Measurements from ENCODE around the gene MYCL.
A peak's percentile ranks its signal among the peaks of the same experiment; 100 is the strongest.
"Not testable (repeated sequence)": the region's sequence is repeated elsewhere in the genome, so short reads cannot be mapped to it uniquely, and the experiment has no call there.

The MYCL gene

GRCh38 chr1:39885516-39885915 is 16.2 kb downstream of the MYCL start:
- Histone ChIP-seq H3K27me3 (ENCODE audit: insufficient read depth, low read length) (no peaks in the 10 kb centered on the region), H3K4me3 (ENCODE audit: low read depth, low read length) (no peak overlapping the region), H3K27ac (ENCODE audit: low read depth, low read length) (no peak overlapping the region), H3K79me2 (ENCODE audit: control insufficient read depth, insufficient read depth, low read length, unreplicated experiment) (peaks cover 28% of the 10 kb centered on the region), H3K36me3 (ENCODE audit: insufficient read depth, low read length) (no peaks in the 10 kb centered on the region), H3K4me1 (ENCODE audit: control insufficient read depth, insufficient read depth, low read length, unreplicated experiment) (peaks cover 13% of the 10 kb centered on the region), H2AFZ (ENCODE audit: low read length, unreplicated experiment) (no peak overlapping the region)

GRCh38 chr1:39882152-39882551 is 19.6 kb downstream of the MYCL start:
- H3K79me2 ChIP-seq (ENCODE audit: control insufficient read depth, insufficient read depth, low read length, unreplicated experiment) = peaks cover 56% of the 10 kb centered on the region
- no peak overlapping the region for H3K27ac ChIP-seq (ENCODE audit: low read depth, low read length)
- peak overlapping the region; percentile 84 for H3K4me3 ChIP-seq (ENCODE audit: low read depth, low read length)

GRCh38 chr1:39877980-39878956 is 23.4 kb downstream of the MYCL start:
- peaks cover 13% of the 10 kb centered on the region for H3K4me1 ChIP-seq (ENCODE audit: control insufficient read depth, insufficient read depth, low read length, unreplicated experiment)
- H3K27me3 ChIP-seq (ENCODE audit: insufficient read depth, low read length) = no peaks in the 10 kb centered on the region
- H3K36me3 ChIP-seq (ENCODE audit: insufficient read depth, low read length) = no peaks in the 10 kb centered on the region; the same call in 1 of the 2 replicates
- H2AFZ ChIP-seq (ENCODE audit: low read length, unreplicated experiment) = no peak overlapping the region
- peaks cover 83% of the 10 kb centered on the region for H3K79me2 ChIP-seq (ENCODE audit: control insufficient read depth, insufficient read depth, low read length, unreplicated experiment)
- no peak overlapping the region for H3K4me3 ChIP-seq (ENCODE audit: low read depth, low read length)
- H3K27ac ChIP-seq (ENCODE audit: low read depth, low read length) = no peak overlapping the region

More at GRCh38 chr1:39882152-39882551, 19.6 kb downstream of the MYCL start:
- H3K27me3 ChIP-seq (ENCODE audit: insufficient read depth, low read length) = no peaks in the 10 kb centered on the region
- no peaks in the 10 kb centered on the region; the same call in 1 of the 2 replicates for H3K36me3 ChIP-seq (ENCODE audit: insufficient read depth, low read length)
- peaks cover 13% of the 10 kb centered on the region for H3K4me1 ChIP-seq (ENCODE audit: control insufficient read depth, insufficient read depth, low read length, unreplicated experiment)
- no peak overlapping the region for H2AFZ ChIP-seq (ENCODE audit: low read length, unreplicated experiment)

- Histone ChIP-seq H2AFZ (ENCODE audit: low read length, unreplicated experiment) (no peak overlapping the region), H3K4me3 (ENCODE audit: low read depth, low read length) (no peak overlapping the region), H3K27me3 (ENCODE audit: insufficient read depth, low read length) (no peaks in the 10 kb centered on the region), H3K79me2 (ENCODE audit: control insufficient read depth, insufficient read depth, low read length, unreplicated experiment) (peaks cover 81% of the 10 kb centered on the region), H3K4me1 (ENCODE audit: control insufficient read depth, insufficient read depth, low read length, unreplicated experiment) (peaks cover 11% of the 10 kb centered on the region), H3K27ac (ENCODE audit: low read depth, low read length) (no peak overlapping the region), H3K36me3 (ENCODE audit: insufficient read depth, low read length) (no peaks in the 10 kb centered on the region; the same call in 1 of the 2 replicates)
These were observed 24.4 kb downstream of the MYCL start for GRCh38 chr1:39877231-39877778.

GRCh38 chr1:39876144-39876543 is 25.6 kb downstream of the MYCL start:
- peaks cover 79% of the 10 kb centered on the region for H3K79me2 ChIP-seq (ENCODE audit: control insufficient read depth, insufficient read depth, low read length, unreplicated experiment)
- H3K4me1 ChIP-seq (ENCODE audit: control insufficient read depth, insufficient read depth, low read length, unreplicated experiment) = no peaks in the 10 kb centered on the region

DNA sequence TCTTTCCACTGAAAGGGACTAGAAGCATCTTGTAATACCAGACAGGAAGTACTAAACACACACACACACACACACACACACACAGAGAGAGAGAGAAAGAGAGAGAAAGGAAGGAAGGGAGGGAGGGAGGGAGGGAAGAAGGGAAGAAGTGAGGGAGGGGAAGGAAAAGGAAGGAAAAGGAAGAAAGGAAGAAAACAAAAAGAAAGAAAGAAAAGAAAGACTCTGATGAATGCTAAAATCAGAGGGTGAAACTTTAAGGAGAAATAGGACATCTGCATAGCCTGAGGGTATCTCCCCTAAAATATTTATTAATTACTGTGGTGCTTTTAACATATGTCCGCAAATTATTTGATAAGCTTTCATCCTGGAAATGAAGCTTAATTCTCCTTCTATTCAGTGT is 29.0 kb downstream of the MYCL start:
- H3K27me3 ChIP-seq (ENCODE audit: insufficient read depth, low read length) = no peaks in the 10 kb centered on the region
- H3K36me3 ChIP-seq (ENCODE audit: insufficient read depth, low read length) = no peaks in the 10 kb centered on the region; the same call in 1 of the 2 replicates
- no peak overlapping the region for H3K4me3 ChIP-seq (ENCODE audit: low read depth, low read length)
- H3K27ac ChIP-seq (ENCODE audit: low read depth, low read length) = no peak overlapping the region
- peaks cover under 1% of the 10 kb centered on the region for H3K4me1 ChIP-seq (ENCODE audit: control insufficient read depth, insufficient read depth, low read length, unreplicated experiment)
- peaks cover 61% of the 10 kb centered on the region for H3K79me2 ChIP-seq (ENCODE audit: control insufficient read depth, insufficient read depth, low read length, unreplicated experiment)
- H2AFZ ChIP-seq (ENCODE audit: low read length, unreplicated experiment) = no peak overlapping the region

More at GRCh38 chr1:39876144-39876543, 25.6 kb downstream of the MYCL start:
- H3K4me3 ChIP-seq (ENCODE audit: low read depth, low read length) = no peak overlapping the region
- no peak overlapping the region for H2AFZ ChIP-seq (ENCODE audit: low read length, unreplicated experiment)
- H3K36me3 ChIP-seq (ENCODE audit: insufficient read depth, low read length) = no peaks in the 10 kb centered on the region; the same call in 1 of the 2 replicates
- no peak overlapping the region for H3K27ac ChIP-seq (ENCODE audit: low read depth, low read length)
- H3K27me3 ChIP-seq (ENCODE audit: insufficient read depth, low read length) = no peaks in the 10 kb centered on the region

GRCh38 chr1:39871796-39872195 is 29.9 kb downstream of the MYCL start:
- Histone ChIP-seq H3K79me2 (ENCODE audit: control insufficient read depth, insufficient read depth, low read length, unreplicated experiment) (peaks cover 57% of the 10 kb centered on the region), H2AFZ (ENCODE audit: low read length, unreplicated experiment) (no peak overlapping the region), H3K36me3 (ENCODE audit: insufficient read depth, low read length) (no peaks in the 10 kb centered on the region), H3K4me3 (ENCODE audit: low read depth, low read length) (no peak overlapping the region), H3K4me1 (ENCODE audit: control insufficient read depth, insufficient read depth, low read length, unreplicated experiment) (peaks cover 9% of the 10 kb centered on the region), H3K27ac (ENCODE audit: low read depth, low read length) (no peak overlapping the region), H3K27me3 (ENCODE audit: insufficient read depth, low read length) (no peaks in the 10 kb centered on the region)

GRCh38 chr1:39871043-39871442 is 30.7 kb downstream of the MYCL start:
- H2AFZ ChIP-seq (ENCODE audit: low read length, unreplicated experiment); H3K4me3 ChIP-seq (ENCODE audit: low read depth, low read length); H3K36me3 ChIP-seq (ENCODE audit: insufficient read depth, low read length); H3K27ac ChIP-seq (ENCODE audit: low read depth, low read length); H3K27me3 ChIP-seq (ENCODE audit: insufficient read depth, low read length): not testable (repeated sequence)
- Histone ChIP-seq H3K79me2 (ENCODE audit: control insufficient read depth, insufficient read depth, low read length, unreplicated experiment) (peaks cover 53% of the 10 kb centered on the region), H3K4me1 (ENCODE audit: control insufficient read depth, insufficient read depth, low read length, unreplicated experiment) (peaks cover 13% of the 10 kb centered on the region)

GRCh38 chr1:39869538-39870112 is 32.1 kb downstream of the MYCL start:
- H3K36me3 ChIP-seq (ENCODE audit: insufficient read depth, low read length); H3K4me3 ChIP-seq (ENCODE audit: low read depth, low read length); H3K27me3 ChIP-seq (ENCODE audit: insufficient read depth, low read length); H3K27ac ChIP-seq (ENCODE audit: low read depth, low read length); H2AFZ ChIP-seq (ENCODE audit: low read length, unreplicated experiment): not testable (repeated sequence)
- Histone ChIP-seq H3K4me1 (ENCODE audit: control insufficient read depth, insufficient read depth, low read length, unreplicated experiment) (peaks cover 13% of the 10 kb centered on the region), H3K79me2 (ENCODE audit: control insufficient read depth, insufficient read depth, low read length, unreplicated experiment) (peaks cover 51% of the 10 kb centered on the region)

- Histone ChIP-seq H3K4me1 (ENCODE audit: control insufficient read depth, insufficient read depth, low read length, unreplicated experiment) (peaks cover 13% of the 10 kb centered on the region), H3K27ac (ENCODE audit: low read depth, low read length) (peak overlapping the region; percentile 50), H3K36me3 (ENCODE audit: insufficient read depth, low read length) (peaks cover 7% of the 10 kb centered on the region), H3K79me2 (ENCODE audit: control insufficient read depth, insufficient read depth, low read length, unreplicated experiment) (peaks cover 55% of the 10 kb centered on the region), H3K4me3 (ENCODE audit: low read depth, low read length) (no peak overlapping the region), H2AFZ (ENCODE audit: low read length, unreplicated experiment) (no peak overlapping the region), H3K27me3 (ENCODE audit: insufficient read depth, low read length) (no peaks in the 10 kb centered on the region)
These were observed 35.0 kb downstream of the MYCL start for GRCh38 chr1:39866767-39867166.

Measured in ACC112 (cell line).